Kidney epithelial cell (primary cell): ENCODE measurements around the gene NOL4. TPM values are rescaled to one million over a fixed set of nuclear protein-coding genes. Genes with fewer than 3 reads are reported as not detected.
"Not testable (repeated sequence)": the region's sequence is repeated elsewhere in the genome, so short reads cannot be mapped to it uniquely, and the experiment has no call there.

ENCODE experiments used
- DNase-seq: peaks from one replicate; pipeline ENCODE4 v3.0.0-alpha.2; 2010; ENCODE audit warnings: low read depth
- H3K27me3 ChIP-seq: 2 replicates; pipeline ENCODE4 v1.6.0; 2011; ENCODE audit warnings: low read length; ENCODE audit not compliant: control insufficient read depth, insufficient read depth
- H3K36me3 ChIP-seq: 2 replicates; pipeline ENCODE4 v1.5.1; 2011; ENCODE audit warnings: low read length; ENCODE audit not compliant: control insufficient read depth, insufficient read depth
- H3K4me3 ChIP-seq: 2 replicates; pipeline ENCODE4 v1.5.1; 2011; ENCODE audit warnings: low read depth, mild to moderate bottlenecking, control low read depth, low read length
- total RNA-seq: library from RNA; depleted of rRNA; stranded (reverse); fragments of >200 nt; gene quantifications from 2 replicates; pipeline ENCODE4 v1.2.3, GENCODE V29; 2015
- TF ChIP-seq, protein P1 (sequence below): IDR thresholded peaks from 2 replicates; pipeline ENCODE4 v1.5.1; 2011; ENCODE audit warnings: mild to moderate bottlenecking, moderate library complexity, low read length, control low read depth, inconsistent platforms; ENCODE audit not compliant: insufficient read depth, poor library complexity, severe bottlenecking

The NOL4 gene
- total RNA-seq, 1 donor from 2014 or later = 0.42 TPM

DNA sequence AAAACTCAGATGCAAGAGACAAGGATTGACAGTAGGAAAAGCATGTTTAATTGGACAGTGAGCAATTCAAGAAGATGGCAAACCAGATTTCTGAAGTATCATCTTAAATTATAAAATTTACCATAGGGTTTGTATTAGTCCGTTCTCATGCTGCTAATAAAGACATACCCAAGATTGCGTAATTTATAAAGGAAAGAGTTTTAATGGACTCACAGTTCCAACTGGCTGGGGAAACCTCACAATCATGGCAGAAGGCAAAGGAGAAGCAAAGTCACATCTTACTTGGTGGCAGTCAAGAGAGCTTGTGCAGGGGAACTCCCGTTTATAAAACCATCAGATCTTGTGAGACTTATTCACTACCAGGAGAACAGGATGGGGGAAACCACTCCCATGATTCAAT, 24.0 kb upstream of the NOL4 start:
- Histone ChIP-seq H3K27me3 (no peaks in the 10 kb centered on the region), H3K4me3 (no peak overlapping the region), H3K36me3 (no peaks in the 10 kb centered on the region)
- no peak for DNase-seq
- TF ChIP-seq, protein P1, sequence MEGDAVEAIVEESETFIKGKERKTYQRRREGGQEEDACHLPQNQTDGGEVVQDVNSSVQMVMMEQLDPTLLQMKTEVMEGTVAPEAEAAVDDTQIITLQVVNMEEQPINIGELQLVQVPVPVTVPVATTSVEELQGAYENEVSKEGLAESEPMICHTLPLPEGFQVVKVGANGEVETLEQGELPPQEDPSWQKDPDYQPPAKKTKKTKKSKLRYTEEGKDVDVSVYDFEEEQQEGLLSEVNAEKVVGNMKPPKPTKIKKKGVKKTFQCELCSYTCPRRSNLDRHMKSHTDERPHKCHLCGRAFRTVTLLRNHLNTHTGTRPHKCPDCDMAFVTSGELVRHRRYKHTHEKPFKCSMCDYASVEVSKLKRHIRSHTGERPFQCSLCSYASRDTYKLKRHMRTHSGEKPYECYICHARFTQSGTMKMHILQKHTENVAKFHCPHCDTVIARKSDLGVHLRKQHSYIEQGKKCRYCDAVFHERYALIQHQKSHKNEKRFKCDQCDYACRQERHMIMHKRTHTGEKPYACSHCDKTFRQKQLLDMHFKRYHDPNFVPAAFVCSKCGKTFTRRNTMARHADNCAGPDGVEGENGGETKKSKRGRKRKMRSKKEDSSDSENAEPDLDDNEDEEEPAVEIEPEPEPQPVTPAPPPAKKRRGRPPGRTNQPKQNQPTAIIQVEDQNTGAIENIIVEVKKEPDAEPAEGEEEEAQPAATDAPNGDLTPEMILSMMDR = no peak

DNA sequence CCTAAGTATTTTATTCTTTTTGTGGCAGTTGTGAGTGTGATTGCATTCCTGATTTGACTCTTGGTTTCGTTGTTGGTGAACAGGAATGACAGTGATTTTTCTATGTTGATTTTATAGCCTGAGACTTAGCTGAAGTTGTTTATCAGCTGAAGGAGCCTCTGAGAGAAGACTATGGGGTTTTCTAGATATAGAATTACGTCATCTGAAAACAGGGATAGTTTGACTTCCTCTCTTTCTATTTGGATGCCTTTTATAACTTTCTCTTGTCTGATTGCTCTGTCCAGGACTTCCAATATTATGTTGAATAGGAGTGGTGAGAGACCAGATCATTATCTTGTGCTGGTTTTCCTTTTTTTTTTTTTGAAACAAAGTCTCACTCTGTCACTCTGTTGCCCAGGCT, 18.0 kb upstream of the NOL4 start:
- TF ChIP-seq, protein P1 = no peak
- DNase-seq = no peak
- Histone ChIP-seq H3K4me3 (no peak overlapping the region), H3K36me3 (no peaks in the 10 kb centered on the region), H3K27me3 (no peaks in the 10 kb centered on the region)

DNA sequence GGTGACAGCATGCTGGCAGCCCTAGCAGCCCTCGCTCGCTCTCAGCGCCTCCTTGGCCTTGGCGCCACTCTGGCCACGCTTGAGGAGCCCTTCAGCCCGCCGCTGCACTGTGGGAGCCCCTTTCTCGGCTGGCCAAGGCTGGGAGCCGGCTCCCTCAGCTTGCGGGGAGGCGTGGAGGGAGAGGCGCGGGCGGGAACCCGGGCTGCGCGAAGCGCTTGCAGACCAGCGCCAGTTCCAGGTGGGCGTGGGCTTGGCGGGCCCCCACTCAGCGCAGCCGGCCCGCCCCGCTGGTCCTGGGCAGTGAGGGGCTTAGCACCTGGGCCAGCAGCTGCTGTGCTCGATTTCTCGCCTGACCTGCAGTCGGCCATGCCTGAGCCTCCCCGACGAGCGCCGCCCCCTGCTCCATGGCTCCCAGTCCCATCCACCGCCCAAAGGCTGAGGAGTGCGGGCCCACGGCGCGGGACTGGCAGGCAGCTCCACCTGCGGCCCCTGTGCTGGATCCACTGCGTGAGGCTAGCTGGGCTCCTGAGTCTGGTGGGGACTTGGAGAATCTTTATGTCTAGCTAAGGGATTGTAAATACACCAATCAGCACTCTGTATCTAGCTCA, 9.2 kb upstream of the NOL4 start:
- H3K27me3 ChIP-seq, H3K36me3 ChIP-seq, H3K4me3 ChIP-seq, DNase-seq: not testable (repeated sequence)

DNA sequence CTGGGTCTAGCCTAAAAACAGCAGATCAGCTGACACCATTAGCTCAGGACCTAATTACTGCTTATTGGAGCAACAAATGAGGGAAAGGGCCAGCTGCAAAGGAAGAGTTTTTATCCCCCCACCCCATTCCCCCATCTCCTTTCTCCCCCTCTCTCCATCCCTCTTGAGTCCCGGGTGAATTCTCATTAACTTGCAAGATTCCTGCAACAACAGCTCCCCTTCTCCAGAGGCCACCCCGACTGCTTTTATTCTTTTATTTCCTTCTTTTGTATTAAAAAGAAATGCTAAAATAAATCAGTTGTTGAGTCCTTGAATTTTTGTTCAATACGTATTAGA, 473 bp upstream of the NOL4 start:
- peaks cover 39% of the 10 kb centered on the region for H3K27me3 ChIP-seq
- H3K4me3 ChIP-seq = no peak overlapping the region
- no peak for DNase-seq
- no peaks in the 10 kb centered on the region for H3K36me3 ChIP-seq
- TF ChIP-seq, protein P1 = no peak

DNA sequence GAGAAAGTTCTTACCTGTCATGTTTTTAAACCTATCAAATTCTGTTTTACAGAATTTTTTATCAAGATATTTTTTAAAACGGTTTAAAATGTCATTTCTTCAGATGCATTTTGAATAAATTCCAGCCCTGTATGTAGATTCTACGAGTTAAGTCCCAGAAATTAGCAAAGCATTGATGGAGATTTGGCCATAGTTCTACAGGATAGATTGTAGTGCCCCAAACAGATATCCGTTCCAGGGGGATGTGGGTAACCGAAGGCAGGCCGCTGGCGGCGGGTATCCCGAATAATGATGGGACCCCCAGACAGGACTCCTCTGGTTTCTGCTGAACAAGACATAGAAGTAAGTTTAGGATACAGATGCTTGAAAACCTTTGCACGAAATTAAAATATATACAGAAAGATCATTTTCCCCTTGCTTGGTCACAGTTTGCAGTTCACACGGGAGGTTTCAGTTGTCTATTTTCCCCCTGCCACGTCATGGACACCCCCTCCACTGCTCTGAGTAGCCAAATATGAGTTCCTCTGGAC, 755 bp downstream of the NOL4 start:
- H3K27me3 ChIP-seq = peaks cover 39% of the 10 kb centered on the region
- no peak for DNase-seq
- H3K36me3 ChIP-seq = no peaks in the 10 kb centered on the region
- TF ChIP-seq, protein P1 = no peak
- peak overlapping the region; percentile 47 for H3K4me3 ChIP-seq

DNA sequence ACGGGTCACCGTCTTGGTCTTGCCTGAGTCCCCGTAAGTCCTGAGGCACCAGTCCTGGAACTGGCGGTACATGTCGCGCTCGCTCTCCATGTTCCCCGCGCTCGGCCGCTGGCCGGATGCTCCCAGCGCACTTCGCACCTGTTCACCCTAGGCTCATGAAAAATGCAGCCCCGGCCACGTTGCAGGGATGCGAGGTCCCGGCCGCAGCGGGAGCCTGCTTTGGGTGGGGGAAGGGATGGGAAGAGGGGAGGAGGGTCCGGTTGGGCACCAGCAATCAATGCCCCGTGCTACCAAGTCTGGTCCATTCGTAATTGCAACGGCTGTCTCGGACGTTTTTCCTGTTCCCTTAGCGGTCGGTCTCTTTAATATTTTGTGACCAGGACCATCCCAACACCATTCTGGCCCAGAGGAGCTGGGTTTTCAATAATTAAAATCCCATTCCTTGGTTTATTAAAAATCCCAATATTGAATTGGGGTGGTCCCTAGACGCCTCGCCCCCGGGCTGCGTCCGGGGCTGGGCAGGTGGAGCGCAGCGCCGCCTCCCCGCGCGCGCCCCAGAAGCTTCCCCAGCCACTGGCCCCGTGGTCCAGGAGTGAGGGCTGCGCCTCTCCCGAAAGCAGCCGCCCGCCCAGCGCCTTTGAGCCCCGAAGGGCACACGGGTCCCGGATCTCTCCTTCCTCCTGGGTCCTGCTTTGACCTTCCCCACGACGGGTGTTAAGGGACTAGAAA, 1.4 kb downstream of the NOL4 start:
- Histone ChIP-seq H3K4me3 (peak overlapping the region; percentile 44), H3K36me3 (no peaks in the 10 kb centered on the region), H3K27me3 (peaks cover 39% of the 10 kb centered on the region)
- DNase-seq = no peak
- TF ChIP-seq, protein P1 = no peak
